Measurements from ENCODE around the gene SHISA5. TPM values are rescaled to one million over a fixed set of nuclear protein-coding genes. Genes with fewer than 3 reads are reported as not detected.

SHISA5 gene
- total RNA-seq, 2 donors from 2014 or later: 64.0 to 75.3 TPM

- Mint-ChIP-seq H3K36me3 (no peaks in the 10 kb centered on the region), H3K9me3 (no peaks in the 10 kb centered on the region), H3K27ac (peak overlapping the region in 1 of 2 donors; percentile 79)
- DNase-seq (ENCODE audit: low spot score in 2 of 2): no peak
- ATAC-seq: peak in 1 of 2 donors; percentile 40
These were observed 71.3 kb downstream of the SHISA5 start for GRCh38 chr3:48432411-48433371.

GRCh38 chr3:48431224-48432029 lies 72.5 kb downstream of the SHISA5 start:
- H3K27ac Mint-ChIP-seq: peak overlapping the region in 1 of 2 donors; percentile 79
- H3K9me3 Mint-ChIP-seq: no peaks in the 10 kb centered on the region

GRCh38 chr3:48430708-48431101 lies 73.3 kb downstream of the SHISA5 start:
- DNase-seq (ENCODE audit: low spot score in 2 of 2) (no peak), ATAC-seq (no peak)
- H3K9me3 Mint-ChIP-seq: no peaks in the 10 kb centered on the region
- peak overlapping the region; percentile 40 to 79 for H3K27ac Mint-ChIP-seq
- H3K36me3 Mint-ChIP-seq: no peaks in the 10 kb centered on the region

More at GRCh38 chr3:48431224-48432029, 72.5 kb downstream of the SHISA5 start:
- H3K36me3 Mint-ChIP-seq: no peaks in the 10 kb centered on the region
- ATAC-seq (no peak), DNase-seq (ENCODE audit: low spot score in 2 of 2) (no peak)

GRCh38 chr3:48429960-48430707 lies 73.8 kb downstream of the SHISA5 start, which contains the start of gene PLXNB1:
TSS of gene PLXNB1 (minus strand) at chr3:48430086. CDS start at chr3:48424611, 5,475 bp downstream.
- H3K9me3 Mint-ChIP-seq: no peaks in the 10 kb centered on the region
- DNase-seq (ENCODE audit: low spot score in 2 of 2) (no peak), ATAC-seq (peak; percentile 15 to 19)
- H3K36me3 Mint-ChIP-seq: no peaks in the 10 kb centered on the region
- H3K27ac Mint-ChIP-seq: peak within 1 kb of the TSS; percentile 58 to 79

GRCh38 chr3:48429317-48429959 lies 74.5 kb downstream of the SHISA5 start:
- DNase-seq (ENCODE audit: low spot score in 2 of 2): peak; percentile 55 to 64
- peak; percentile 62 to 73 for ATAC-seq
- H3K36me3 Mint-ChIP-seq: no peaks in the 10 kb centered on the region
- H3K27ac Mint-ChIP-seq: peak overlapping the region; percentile 58 to 79
- no peaks in the 10 kb centered on the region for H3K9me3 Mint-ChIP-seq

- peak; percentile 49 to 65 for ATAC-seq
- no peaks in the 10 kb centered on the region for H3K36me3 Mint-ChIP-seq
These were observed 75.2 kb downstream of the SHISA5 start for GRCh38 chr3:48428572-48429316.

GRCh38 chr3:48428088-48428571 lies 75.8 kb downstream of the SHISA5 start:
- ATAC-seq (no peak), DNase-seq (ENCODE audit: low spot score in 2 of 2) (no peak)
- Mint-ChIP-seq H3K9me3 (no peaks in the 10 kb centered on the region), H3K36me3 (no peaks in the 10 kb centered on the region), H3K27ac (no peak overlapping the region)

More at GRCh38 chr3:48428572-48429316, 75.2 kb downstream of the SHISA5 start:
- Mint-ChIP-seq H3K27ac (no peak overlapping the region), H3K9me3 (no peaks in the 10 kb centered on the region)
- no peak for DNase-seq (ENCODE audit: low spot score in 2 of 2)

- DNase-seq (ENCODE audit: low spot score in 2 of 2) (no peak), ATAC-seq (no peak)
- H3K9me3 Mint-ChIP-seq: no peaks in the 10 kb centered on the region
- H3K36me3 Mint-ChIP-seq: no peaks in the 10 kb centered on the region
- H3K27ac Mint-ChIP-seq: no peak overlapping the region
These were observed 76.4 kb downstream of the SHISA5 start for GRCh38 chr3:48427630-48427962.

GRCh38 chr3:48426944-48427629 lies 76.9 kb downstream of the SHISA5 start:
- ATAC-seq (no peak), DNase-seq (ENCODE audit: low spot score in 2 of 2) (no peak)
- Mint-ChIP-seq H3K9me3 (no peaks in the 10 kb centered on the region), H3K36me3 (no peaks in the 10 kb centered on the region), H3K27ac (no peak overlapping the region)

GRCh38 chr3:48426401-48426909 lies 77.5 kb downstream of the SHISA5 start:
- no peaks in the 10 kb centered on the region for H3K9me3 Mint-ChIP-seq
- H3K27ac Mint-ChIP-seq: no peak overlapping the region
- no peaks in the 10 kb centered on the region for H3K36me3 Mint-ChIP-seq
- ATAC-seq (no peak), DNase-seq (ENCODE audit: low spot score in 2 of 2) (no peak)

- DNase-seq (ENCODE audit: low spot score in 2 of 2) (no peak), ATAC-seq (no peak)
- Mint-ChIP-seq H3K36me3 (no peaks in the 10 kb centered on the region), H3K27ac (peak overlapping the region in 1 of 2 donors; percentile 4), H3K9me3 (no peaks in the 10 kb centered on the region)
These were observed 78.6 kb downstream of the SHISA5 start for GRCh38 chr3:48425281-48425812.

- DNase-seq (ENCODE audit: low spot score in 2 of 2) (no peak), ATAC-seq (no peak)
- Mint-ChIP-seq H3K36me3 (no peaks in the 10 kb centered on the region), H3K9me3 (no peaks in the 10 kb centered on the region), H3K27ac (no peak overlapping the region)
These were observed 79.9 kb downstream of the SHISA5 start for GRCh38 chr3:48423883-48424695.

- ATAC-seq (no peak), DNase-seq (ENCODE audit: low spot score in 2 of 2) (no peak)
- no peaks in the 10 kb centered on the region for H3K9me3 Mint-ChIP-seq
- no peaks in the 10 kb centered on the region for H3K36me3 Mint-ChIP-seq
- H3K27ac Mint-ChIP-seq: peak overlapping the region in 1 of 2 donors; percentile 46
These were observed 80.6 kb downstream of the SHISA5 start for GRCh38 chr3:48423241-48423882.
